Retinal pigment epithelial cell (primary cell): Measurements from ENCODE around the gene DMD.
"Not testable (repeated sequence)": the region's sequence is repeated elsewhere in the genome, so short reads cannot be mapped to it uniquely, and the experiment has no call there.

ENCODE experiments used
- DNase-seq: peaks from one replicate; pipeline ENCODE4 v3.0.0-alpha.2; 2010; ENCODE audit warnings: low read depth
- H3K4me3 ChIP-seq: 2 replicates; pipeline ENCODE4 v1.5.1; 2011; ENCODE audit warnings: mild to moderate bottlenecking, low read length, control low read depth, moderate library complexity
- TF ChIP-seq, protein P1 (sequence below): conservative IDR thresholded peaks from 2 replicates; pipeline ENCODE4 v1.5.1; 2011; ENCODE audit warnings: low read depth, low read length, control low read depth, inconsistent platforms

DMD gene

DNA sequence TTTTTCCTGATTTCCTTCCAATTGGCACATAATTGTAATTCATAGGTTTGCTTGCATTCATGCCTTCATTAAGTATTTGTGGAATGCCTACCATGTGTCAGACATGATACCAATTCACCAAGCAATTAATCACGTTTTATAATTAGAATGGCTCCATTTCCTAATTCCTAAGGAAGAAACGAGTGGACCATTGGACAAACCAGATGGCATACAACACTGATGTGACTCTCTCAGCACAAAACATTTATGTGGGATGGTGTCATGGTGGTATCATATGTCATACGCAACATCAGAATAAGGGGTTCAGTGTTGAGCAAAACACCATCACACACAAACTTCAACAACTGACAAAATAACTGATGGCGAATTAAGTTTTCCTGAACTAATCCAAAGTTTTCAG, 502.8 kb downstream of the DMD start:
- no peak overlapping the region for H3K4me3 ChIP-seq
- TF ChIP-seq, protein P1, sequence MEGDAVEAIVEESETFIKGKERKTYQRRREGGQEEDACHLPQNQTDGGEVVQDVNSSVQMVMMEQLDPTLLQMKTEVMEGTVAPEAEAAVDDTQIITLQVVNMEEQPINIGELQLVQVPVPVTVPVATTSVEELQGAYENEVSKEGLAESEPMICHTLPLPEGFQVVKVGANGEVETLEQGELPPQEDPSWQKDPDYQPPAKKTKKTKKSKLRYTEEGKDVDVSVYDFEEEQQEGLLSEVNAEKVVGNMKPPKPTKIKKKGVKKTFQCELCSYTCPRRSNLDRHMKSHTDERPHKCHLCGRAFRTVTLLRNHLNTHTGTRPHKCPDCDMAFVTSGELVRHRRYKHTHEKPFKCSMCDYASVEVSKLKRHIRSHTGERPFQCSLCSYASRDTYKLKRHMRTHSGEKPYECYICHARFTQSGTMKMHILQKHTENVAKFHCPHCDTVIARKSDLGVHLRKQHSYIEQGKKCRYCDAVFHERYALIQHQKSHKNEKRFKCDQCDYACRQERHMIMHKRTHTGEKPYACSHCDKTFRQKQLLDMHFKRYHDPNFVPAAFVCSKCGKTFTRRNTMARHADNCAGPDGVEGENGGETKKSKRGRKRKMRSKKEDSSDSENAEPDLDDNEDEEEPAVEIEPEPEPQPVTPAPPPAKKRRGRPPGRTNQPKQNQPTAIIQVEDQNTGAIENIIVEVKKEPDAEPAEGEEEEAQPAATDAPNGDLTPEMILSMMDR: no peak
- DNase-seq: no peak

DNA sequence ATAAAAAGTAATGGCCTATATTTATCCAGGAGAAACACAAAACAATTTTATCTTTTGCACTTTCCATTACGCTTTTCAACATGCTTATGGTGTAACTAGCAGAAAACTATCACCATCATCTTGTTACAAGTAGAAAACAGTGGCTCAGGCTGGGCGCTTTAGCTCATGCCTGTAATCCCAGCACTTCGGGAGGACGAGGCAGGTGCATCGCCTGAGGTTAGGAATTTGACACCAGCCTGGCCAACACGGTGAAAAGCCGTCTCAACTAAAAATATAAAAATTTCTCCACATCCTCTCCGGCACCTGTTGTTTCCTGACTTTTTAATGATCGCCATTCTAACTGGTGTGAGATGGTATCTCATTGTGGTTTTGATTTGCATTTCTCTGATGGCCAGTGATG, 506.0 kb downstream of the DMD start:
- not testable (repeated sequence) for H3K4me3 ChIP-seq, DNase-seq

DNA sequence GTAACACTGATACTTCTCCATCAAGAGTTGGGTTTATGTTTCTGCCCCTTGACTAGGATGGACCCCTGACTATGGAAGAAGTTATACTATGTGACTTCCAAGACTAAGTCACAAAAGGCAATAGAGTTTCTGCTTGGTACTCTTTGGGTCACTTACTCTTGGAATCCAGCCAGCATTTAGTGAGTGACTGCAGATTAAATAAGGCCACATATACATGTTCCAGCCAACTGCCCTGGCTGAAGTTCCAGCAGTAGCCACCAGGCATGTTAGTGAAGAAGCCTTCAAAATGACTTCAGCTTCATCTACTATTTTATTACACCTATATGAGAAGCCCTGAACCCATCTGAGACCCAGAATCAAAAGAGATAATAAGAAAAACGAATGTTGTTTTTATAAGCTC, 524.0 kb downstream of the DMD start:
- H3K4me3 ChIP-seq: no peak overlapping the region
- DNase-seq: no peak
- TF ChIP-seq, protein P1: peak; percentile 5

DNA sequence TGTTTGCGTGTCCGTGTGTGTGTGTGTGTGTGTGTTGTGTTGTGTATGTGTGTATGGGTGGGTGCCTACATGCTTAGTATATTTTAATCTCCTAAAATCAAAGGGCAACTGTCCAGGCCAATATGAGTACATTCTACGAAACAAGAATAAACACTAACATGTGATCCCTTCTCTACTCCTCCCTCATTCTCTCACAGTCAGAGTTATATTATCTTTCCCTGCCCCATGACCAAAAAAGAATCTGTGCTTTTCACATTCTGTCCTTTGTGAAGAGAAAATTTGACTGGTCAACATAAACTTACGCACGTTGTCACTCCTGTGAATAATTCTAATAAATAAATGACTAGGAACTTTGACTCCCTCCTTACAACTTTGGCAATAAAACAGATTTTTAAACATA, 532.9 kb downstream of the DMD start:
- TF ChIP-seq, protein P1: no peak
- DNase-seq: no peak
- H3K4me3 ChIP-seq: no peak overlapping the region

DNA sequence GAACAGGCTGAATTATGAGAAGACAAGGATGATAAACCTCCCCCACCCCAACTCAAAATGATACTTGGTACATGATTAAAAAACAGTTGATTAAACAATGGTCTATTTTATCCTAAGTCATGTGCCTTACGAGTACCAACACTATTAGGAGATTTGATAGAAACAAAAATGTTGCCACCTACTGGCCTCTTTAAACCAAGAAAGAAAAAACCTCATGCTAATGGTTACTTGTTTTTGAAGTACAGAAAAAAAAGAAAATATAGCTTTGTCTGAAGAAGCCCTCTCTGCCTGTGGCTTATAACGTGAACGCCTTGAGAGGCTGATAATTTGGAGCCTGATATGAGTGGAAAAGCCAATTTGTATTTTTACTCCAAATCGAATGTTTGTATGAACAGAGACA, 538.2 kb downstream of the DMD start:
- TF ChIP-seq, protein P1: peak; percentile 9
- no peak for DNase-seq
- H3K4me3 ChIP-seq: no peak overlapping the region

DNA sequence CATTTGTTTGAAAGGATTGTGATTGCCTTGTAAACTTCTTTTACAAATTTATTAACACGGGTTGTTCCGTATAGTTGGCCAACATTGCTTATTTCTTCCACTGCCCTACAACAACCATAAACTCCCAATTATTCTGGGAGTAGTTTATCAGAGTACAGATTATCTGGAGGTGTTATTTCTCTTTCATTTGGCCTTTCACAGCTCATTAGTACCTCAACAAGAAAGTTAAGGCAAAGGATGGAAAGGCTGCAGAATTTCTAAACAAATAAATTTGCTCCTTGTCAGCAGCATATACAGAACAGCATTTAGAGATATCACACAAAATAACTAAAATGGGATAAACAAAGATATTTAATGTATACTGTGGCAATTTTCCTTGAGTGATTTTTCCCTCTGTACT, 548.8 kb downstream of the DMD start:
- TF ChIP-seq, protein P1: no peak
- DNase-seq: no peak
- no peak overlapping the region for H3K4me3 ChIP-seq

DNA sequence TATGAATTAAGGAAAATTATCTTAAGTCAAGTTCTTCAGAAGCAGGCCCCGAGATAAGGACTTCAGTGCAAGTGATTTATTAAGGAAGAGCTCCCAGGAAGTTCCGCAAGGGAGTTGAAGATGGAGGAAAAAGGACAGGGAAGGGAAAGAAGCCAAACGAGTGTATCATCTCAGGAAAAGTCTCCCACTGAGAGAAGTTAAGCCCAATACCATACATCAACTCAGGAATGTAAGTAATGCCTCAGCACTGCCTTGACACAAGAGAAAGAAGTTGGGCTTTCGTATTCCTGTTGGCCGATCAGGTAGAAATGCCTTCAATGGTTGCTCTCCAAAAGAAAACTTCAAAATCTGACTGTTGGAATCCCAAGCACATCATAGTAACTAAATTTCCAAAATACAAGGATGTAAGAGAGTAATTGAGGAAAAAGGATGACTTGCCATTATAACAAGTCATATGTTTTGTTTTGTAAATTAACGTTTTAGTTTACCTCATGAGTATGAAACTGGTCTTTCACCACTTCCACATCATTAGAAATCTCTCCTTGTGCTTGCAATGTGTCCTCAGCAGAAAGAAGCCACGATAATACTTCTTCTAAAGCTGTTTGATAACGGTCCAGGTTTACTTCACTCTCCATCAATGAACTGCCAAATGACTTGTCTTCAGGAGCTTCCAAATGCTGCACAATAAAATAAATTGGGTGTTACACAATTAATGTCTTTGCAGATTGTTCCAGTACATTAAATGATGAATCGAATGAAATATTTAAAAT, 566.7 kb downstream of the DMD start:
- no peak overlapping the region for H3K4me3 ChIP-seq
- no peak for DNase-seq
- TF ChIP-seq, protein P1: no peak

DNA sequence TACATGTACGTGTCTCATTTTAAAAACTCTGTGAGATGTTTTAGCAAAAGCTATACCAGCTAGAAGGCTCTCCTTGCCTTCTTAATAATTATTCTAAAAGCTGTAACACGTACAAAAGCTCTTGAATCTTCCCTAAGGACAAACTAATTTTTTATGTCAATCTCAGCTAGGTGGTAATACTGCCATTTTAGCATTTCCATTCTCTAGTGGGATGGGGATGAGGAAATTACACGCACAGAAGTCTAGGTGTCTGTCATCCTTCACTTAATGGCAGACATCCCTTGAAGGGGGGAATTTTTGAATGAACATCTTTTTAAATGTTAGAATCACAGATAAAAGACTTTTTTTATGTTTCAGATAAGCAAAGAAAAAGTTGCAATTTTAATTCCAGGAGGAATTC, 569.1 kb downstream of the DMD start:
- no peak overlapping the region for H3K4me3 ChIP-seq
- TF ChIP-seq, protein P1: no peak
- DNase-seq: no peak
